A204.1 (cell line): ENCODE data around the gene DNAH14.
"Not testable (repeated sequence)": the region's sequence is repeated elsewhere in the genome, so short reads cannot be mapped to it uniquely, and the experiment has no call there.

ENCODE experiments used
- FAIRE-seq: peaks from 2 replicates; lab custom pipeline; 2012; peaks lifted over from hg19 to GRCh38; lab: Jason Lieb, UNC

The DNAH14 gene

GRCh38 chr1:225349826-225350225 lies 420.4 kb downstream of the DNAH14 start:
- no peak for FAIRE-seq

GRCh38 chr1:225350872-225351271 lies 421.4 kb downstream of the DNAH14 start:
- FAIRE-seq: no peak

- no peak for FAIRE-seq
Measured at GRCh38 chr1:225354906-225355305, 425.4 kb downstream of the DNAH14 start.

GRCh38 chr1:225355863-225356262 lies 426.4 kb downstream of the DNAH14 start:
- FAIRE-seq: no peak

- FAIRE-seq: no peak
Measured at GRCh38 chr1:225360119-225360518, 430.6 kb downstream of the DNAH14 start.

- no peak for FAIRE-seq
Measured at GRCh38 chr1:225361176-225361575, 431.7 kb downstream of the DNAH14 start.

- FAIRE-seq: no peak
Measured at GRCh38 chr1:225362805-225363204, 433.3 kb downstream of the DNAH14 start.

- FAIRE-seq: no peak
Measured at GRCh38 chr1:225364439-225364838, 435.0 kb downstream of the DNAH14 start.

- no peak for FAIRE-seq
Measured at GRCh38 chr1:225366018-225366417, 436.5 kb downstream of the DNAH14 start.

- no peak for FAIRE-seq
Measured at GRCh38 chr1:225366552-225366951, 437.1 kb downstream of the DNAH14 start.

GRCh38 chr1:225368036-225368552 lies 438.6 kb downstream of the DNAH14 start:
- FAIRE-seq: no peak

- peak; percentile 69 for FAIRE-seq
Measured at GRCh38 chr1:225371366-225372010, 442.0 kb downstream of the DNAH14 start.

GRCh38 chr1:225373155-225373554 lies 443.7 kb downstream of the DNAH14 start:
- FAIRE-seq: no peak

- no peak for FAIRE-seq
Measured at GRCh38 chr1:225374996-225375395, 445.5 kb downstream of the DNAH14 start.

- no peak for FAIRE-seq
Measured at GRCh38 chr1:225378880-225379279, 449.4 kb downstream of the DNAH14 start.

GRCh38 chr1:225380691-225381090 lies 451.2 kb downstream of the DNAH14 start:
- no peak for FAIRE-seq

- not testable (repeated sequence) for FAIRE-seq
Measured at GRCh38 chr1:225386860-225387259, 457.4 kb downstream of the DNAH14 start.

- FAIRE-seq: no peak
Measured at GRCh38 chr1:225388372-225388771, 458.9 kb downstream of the DNAH14 start.

GRCh38 chr1:225389843-225390242 lies 460.4 kb downstream of the DNAH14 start:
- no peak for FAIRE-seq

GRCh38 chr1:225396357-225396756 lies 466.9 kb downstream of the DNAH14 start:
- no peak for FAIRE-seq

- no peak for FAIRE-seq
Measured at GRCh38 chr1:225400968-225401367, 471.5 kb downstream of the DNAH14 start.

- no peak for FAIRE-seq
Measured at GRCh38 chr1:225406976-225407725, 477.7 kb downstream of the DNAH14 start.

GRCh38 chr1:225407755-225408154 lies 478.3 kb downstream of the DNAH14 start:
- FAIRE-seq: no peak

GRCh38 chr1:225408249-225408648 lies 478.8 kb downstream of the DNAH14 start:
- FAIRE-seq: no peak
